Measurements from ENCODE around the gene CSH2. TPM values are rescaled to one million over a fixed set of nuclear protein-coding genes. Genes with fewer than 3 reads are reported as not detected.
A peak's percentile ranks its signal among the peaks of the same experiment; 100 is the strongest.

The CSH2 gene
- total and polyA plus RNA-seq, 9 of the 15 experiments (the other 6 are each of a cell fraction or from before 2014, with no cell fraction given), result not detected

- TF ChIP-seq CHD7 (IDR thresholded peaks at IDR 0.05; ENCODE audit: low read depth, low read length) (no peak), ZNF146 (CRISPR knock-in tag; IDR thresholded peaks at IDR 0.05; ENCODE audit: unreplicated experiment) (no peak), SREBF1 (IDR thresholded peaks at IDR 0.05; ENCODE audit: borderline replicate concordance, low read depth, low read length) (peak; percentile 93), DACH1 (IDR thresholded peaks at IDR 0.05; ENCODE audit: partially characterized antibody) (peak; percentile 29), BRF1 (IDR thresholded peaks at IDR 0.05; ENCODE audit: borderline replicate concordance, extremely low read depth, insufficient read length) (no peak), RUNX1 (IDR thresholded peaks at IDR 0.05; ENCODE audit: low read depth) (peak; percentile 34; the same call in 1 of the 2 replicates), GABPA (tag; conservative IDR thresholded peaks at IDR 0.05; ENCODE audit: low read depth) (peak; percentile 15; the same call in 1 of the 2 replicates), PHF20 (IDR thresholded peaks at IDR 0.05; ENCODE audit: partially characterized antibody) (no peak), ZBTB49 (CRISPR knock-in tag; IDR thresholded peaks at IDR 0.05; ENCODE audit: borderline replicate concordance) (peak; percentile 95), CREB3L1 (IDR thresholded peaks at IDR 0.05; ENCODE audit: borderline replicate concordance, low read depth) (peak; percentile 92; the same call in 1 of the 2 replicates), IFI16 (CRISPR knock-in tag; IDR thresholded peaks at IDR 0.05) (peak; percentile 76; the same call in 1 of the 2 replicates)
Observed at GRCh38 chr17:63848834-63849689, 24.4 kb downstream of the CSH2 start (continued).

Data from K562 (cell line).